GM19467 (cell line): ENCODE results near the gene LYAR.
A peak's percentile ranks its signal among the peaks of the same experiment; 100 is the strongest.

ENCODE experiments used
- ATAC-seq: cut with Tn5 transposase; IDR thresholded peaks from one replicate; pipeline ENCODE4 v1.9.1; 2021; ENCODE audit warnings: mild to moderate bottlenecking, moderate library complexity; ENCODE audit not compliant: unreplicated experiment

The LYAR gene

GRCh38 chr4:4316150-4316495 is 26.2 kb upstream of the LYAR start:
- no peak for ATAC-seq

- no peak for ATAC-seq
Observed at GRCh38 chr4:4315461-4316149, 25.7 kb upstream of the LYAR start.

- no peak for ATAC-seq
Observed at GRCh38 chr4:4311193-4311592, 21.2 kb upstream of the LYAR start.

GRCh38 chr4:4308800-4309441 is 19.0 kb upstream of the LYAR start:
- ATAC-seq = no peak

GRCh38 chr4:4306920-4307319 is 17.0 kb upstream of the LYAR start:
- no peak for ATAC-seq

- no peak for ATAC-seq
Observed at GRCh38 chr4:4302416-4302815, 12.5 kb upstream of the LYAR start.

- no peak for ATAC-seq
Observed at GRCh38 chr4:4302001-4302400, 12.0 kb upstream of the LYAR start.

GRCh38 chr4:4299006-4299405 is 9.1 kb upstream of the LYAR start:
- ATAC-seq = no peak

GRCh38 chr4:4296283-4296846 is 6.4 kb upstream of the LYAR start:
- ATAC-seq = no peak

GRCh38 chr4:4293279-4293678 is 3.3 kb upstream of the LYAR start:
- ATAC-seq = no peak

GRCh38 chr4:4289597-4289940 is 385 bp downstream of the LYAR start:
- peak; percentile 21 for ATAC-seq

- no peak for ATAC-seq
Observed at GRCh38 chr4:4289055-4289454, 899 bp downstream of the LYAR start.

GRCh38 chr4:4288098-4288497 is 1.9 kb downstream of the LYAR start:
- no peak for ATAC-seq

GRCh38 chr4:4284827-4285618 is 4.9 kb downstream of the LYAR start:
- ATAC-seq = no peak

- no peak for ATAC-seq
Observed at GRCh38 chr4:4281787-4282186, 8.2 kb downstream of the LYAR start.

GRCh38 chr4:4277531-4277930 is 12.4 kb downstream of the LYAR start:
- ATAC-seq = no peak

- ATAC-seq = no peak
Observed at GRCh38 chr4:4274226-4274625, 15.7 kb downstream of the LYAR start.

- ATAC-seq = no peak
Observed at GRCh38 chr4:4271912-4272311, 18.0 kb downstream of the LYAR start.

- no peak for ATAC-seq
Observed at GRCh38 chr4:4270529-4270928, 19.4 kb downstream of the LYAR start.

- ATAC-seq = no peak
Observed at GRCh38 chr4:4269856-4270255, 20.1 kb downstream of the LYAR start.

GRCh38 chr4:4269331-4269731 is 20.6 kb downstream of the LYAR start:
- ATAC-seq = no peak

GRCh38 chr4:4268776-4269175 is 21.2 kb downstream of the LYAR start:
- no peak for ATAC-seq
